HG03439 (cell line): ENCODE measurements around the gene RGS17.
A peak's percentile ranks its signal among the peaks of the same experiment; 100 is the strongest.
"Not testable (repeated sequence)": the region's sequence is repeated elsewhere in the genome, so short reads cannot be mapped to it uniquely, and the experiment has no call there.

Source experiments
- ATAC-seq: cut with Tn5 transposase; IDR thresholded peaks from one replicate; pipeline ENCODE4 v1.9.1; 2021; ENCODE audit warnings: mild to moderate bottlenecking, moderate library complexity; ENCODE audit not compliant: unreplicated experiment

The RGS17 gene

GRCh38 chr6:153043719-153044118 lies 87.4 kb downstream of the RGS17 start:
- no peak for ATAC-seq

GRCh38 chr6:153038378-153039057 lies 92.6 kb downstream of the RGS17 start:
- ATAC-seq = no peak

GRCh38 chr6:153034139-153034538 lies 96.9 kb downstream of the RGS17 start:
- no peak for ATAC-seq

GRCh38 chr6:153032255-153032882 lies 98.7 kb downstream of the RGS17 start:
- ATAC-seq = no peak

GRCh38 chr6:153031335-153031955 lies 99.6 kb downstream of the RGS17 start:
- ATAC-seq = no peak

- ATAC-seq = no peak
Measured at GRCh38 chr6:153028963-153029362, 102.1 kb downstream of the RGS17 start.

- ATAC-seq = no peak
Measured at GRCh38 chr6:153028286-153028685, 102.8 kb downstream of the RGS17 start.

GRCh38 chr6:153027480-153027879 lies 103.6 kb downstream of the RGS17 start:
- no peak for ATAC-seq

- no peak for ATAC-seq
Measured at GRCh38 chr6:153024709-153025017, 106.4 kb downstream of the RGS17 start.

- peak; percentile 97 for ATAC-seq
Measured at GRCh38 chr6:153023977-153024708, 106.9 kb downstream of the RGS17 start.

- no peak for ATAC-seq
Measured at GRCh38 chr6:153018355-153018754, 112.7 kb downstream of the RGS17 start.

GRCh38 chr6:153016846-153017245 lies 114.2 kb downstream of the RGS17 start:
- no peak for ATAC-seq

GRCh38 chr6:153015094-153015640 lies 115.9 kb downstream of the RGS17 start:
- no peak for ATAC-seq

- ATAC-seq = no peak
Measured at GRCh38 chr6:153013438-153013837, 117.6 kb downstream of the RGS17 start.

- ATAC-seq = no peak
Measured at GRCh38 chr6:153012856-153013255, 118.2 kb downstream of the RGS17 start.

- peak; percentile 6 for ATAC-seq
Measured at GRCh38 chr6:153003366-153003690, 127.8 kb downstream of the RGS17 start.

GRCh38 chr6:153002613-153003365 lies 128.3 kb downstream of the RGS17 start, which contains the start of gene MTRF1L:
Gene MTRF1L, minus strand, starts transcription at chr6:153002709. Its CDS starts 24 bp downstream, at chr6:153002685.
- ATAC-seq = peak; percentile 97

- peak; percentile 25 for ATAC-seq
Measured at GRCh38 chr6:153001767-153002612, 129.1 kb downstream of the RGS17 start.

- ATAC-seq = not testable (repeated sequence)
Measured at GRCh38 chr6:153000790-153001189, 130.3 kb downstream of the RGS17 start.

GRCh38 chr6:153000243-153000642 lies 130.8 kb downstream of the RGS17 start:
- no peak for ATAC-seq
